GM10266 (cell line): Measurements from ENCODE around the gene CDK5RAP2.

ENCODE experiments used
- DNase-seq: peaks from one replicate; pipeline ENCODE4 v3.0.0; 2012; ENCODE audit errors: extremely low spot score
- CTCF ChIP-seq: IDR thresholded peaks from 2 replicates; pipeline ENCODE4 v1.5.1; 2012; ENCODE audit warnings: mild to moderate bottlenecking, low read depth; ENCODE audit not compliant: control insufficient read depth, insufficient read depth; ENCODE audit errors: missing control alignments

Gene CDK5RAP2

GRCh38 chr9:120446671-120447070 lies 133.3 kb downstream of the CDK5RAP2 start:
- DNase-seq = no peak

GRCh38 chr9:120443976-120444375 lies 136.0 kb downstream of the CDK5RAP2 start:
- no peak for TF ChIP-seq CTCF
- DNase-seq = no peak

More at GRCh38 chr9:120446671-120447070, 133.3 kb downstream of the CDK5RAP2 start:
- no peak for TF ChIP-seq CTCF

- no peak for DNase-seq
- no peak for TF ChIP-seq CTCF
These were observed 136.5 kb downstream of the CDK5RAP2 start for GRCh38 chr9:120443489-120443888.

GRCh38 chr9:120442308-120442995 lies 137.5 kb downstream of the CDK5RAP2 start:
- DNase-seq = no peak
- TF ChIP-seq CTCF = no peak

GRCh38 chr9:120441426-120442307 lies 138.3 kb downstream of the CDK5RAP2 start:
- no peak for TF ChIP-seq CTCF
- DNase-seq = no peak

GRCh38 chr9:120440791-120441190 lies 139.2 kb downstream of the CDK5RAP2 start:
- TF ChIP-seq CTCF = no peak
- DNase-seq = no peak

- no peak for DNase-seq
- TF ChIP-seq CTCF = no peak
These were observed 140.0 kb downstream of the CDK5RAP2 start for GRCh38 chr9:120439926-120440325.
